Right ventricle myocardium inferior (tissue), 1 donor: Measurements from ENCODE around the gene NSUN5. TPM values are rescaled to one million over a fixed set of nuclear protein-coding genes. Genes with fewer than 3 reads are reported as not detected.

Experiments
- ATAC-seq: fragments of 200-7000 bp; cut with Tn5 transposase; one replicate; pipeline ENCODE4 v1.9.1; 2020; ENCODE audit warnings: mild to moderate bottlenecking, moderate library complexity
- DNase-seq: peaks from one replicate; pipeline ENCODE4 v3.0.0; 2021; ENCODE audit errors: missing footprints
- intact Hi-C: fragments of 100-400 bp; cut with DNase I; formaldehyde crosslinking; loops from one replicate; pipeline ENCODE4 v1.11.0; 2022
- long read RNA-seq: library from polyadenylated mRNA; unstranded; transcript quantifications from one replicate; pipeline ENCODE4 v2.0.0, GENCODE V29; 2021
- total RNA-seq: library from RNA; stranded (reverse); fragmentation: NEBNext Ultra II Directional; extraction: Animal tissue kit (Norgen Biotek cat#: 25700); gene quantifications from one replicate; pipeline ENCODE4 v1.2.1, GENCODE V29; 2021
- donor health status: DM: no; HTN: yes; CAD: no; lungs with severe emphysema.

NSUN5 gene
- total RNA-seq: 16.6 TPM
- long read RNA-seq, transcript NSUN5-204 (10 exons, 1,663 nt): major isoform, 12 of 14 reads
- long read RNA-seq, partial matches to known transcripts: 0 of 14 reads
- long read RNA-seq, other reads (novel, unspliced or antisense): 0 of 14 reads

GRCh38 chr7:73308665-73309214 lies at the start of gene NSUN5:
Gene NSUN5 (minus strand): TSS chr7:73308826. CDS start chr7:73308790, 36 bp downstream.
- peak; percentile 87 for ATAC-seq
- intact Hi-C loops: no loop called here
- DNase-seq: peak; percentile 96

GRCh38 chr7:73356159-73356558 lies 47.5 kb upstream of the NSUN5 start:
- no peak for DNase-seq
- ATAC-seq: no peak
- intact Hi-C loops: no loop called here

GRCh38 chr7:73354821-73355220 lies 46.2 kb upstream of the NSUN5 start:
- intact Hi-C loops: no loop called here
- ATAC-seq (no peak), DNase-seq (no peak)

- no peak for ATAC-seq
- intact Hi-C loops: no loop called here
Observed at GRCh38 chr7:73354196-73354595, 45.6 kb upstream of the NSUN5 start.

GRCh38 chr7:73353243-73353642 lies 44.6 kb upstream of the NSUN5 start:
- DNase-seq (no peak), ATAC-seq (no peak)
- intact Hi-C loops: no loop called here

More at GRCh38 chr7:73354196-73354595, 45.6 kb upstream of the NSUN5 start:
- no peak for DNase-seq

GRCh38 chr7:73352784-73353183 lies 44.2 kb upstream of the NSUN5 start:
- ATAC-seq: no peak
- intact Hi-C loops: no loop called here

GRCh38 chr7:73351447-73352167 lies 43.0 kb upstream of the NSUN5 start:
- no peak for ATAC-seq
- intact Hi-C loops: no loop called here

More at GRCh38 chr7:73352784-73353183, 44.2 kb upstream of the NSUN5 start:
- DNase-seq: no peak

GRCh38 chr7:73350306-73351068 lies 41.9 kb upstream of the NSUN5 start:
- intact Hi-C loops: no loop called here
- DNase-seq (no peak), ATAC-seq (no peak)

More at GRCh38 chr7:73351447-73352167, 43.0 kb upstream of the NSUN5 start:
- no peak for DNase-seq

GRCh38 chr7:73349763-73350162 lies 41.1 kb upstream of the NSUN5 start:
- intact Hi-C loops: no loop called here
- DNase-seq (no peak), ATAC-seq (no peak)

- intact Hi-C loops: no loop called here
- ATAC-seq (no peak), DNase-seq (no peak)
Observed at GRCh38 chr7:73345951-73346350, 37.3 kb upstream of the NSUN5 start.

GRCh38 chr7:73345538-73345937 lies 36.9 kb upstream of the NSUN5 start:
- DNase-seq (no peak), ATAC-seq (no peak)
- intact Hi-C loops: no loop called here

GRCh38 chr7:73343671-73344380 lies 35.2 kb upstream of the NSUN5 start:
- DNase-seq (no peak), ATAC-seq (no peak)
- intact Hi-C loops: loop anchor here (2.0 kb wide), 1 partner anchor 107 kb away; no protein-coding TSS in a partner anchor

- ATAC-seq (peak; percentile 85), DNase-seq (no peak)
- intact Hi-C loops: loop anchor here (2.0 kb wide), 1 partner anchor 108 kb away; no protein-coding TSS in a partner anchor
Observed at GRCh38 chr7:73342645-73343044, 34.0 kb upstream of the NSUN5 start.

GRCh38 chr7:73341877-73342276 lies 33.3 kb upstream of the NSUN5 start:
- intact Hi-C loops: loop anchor here (2.0 kb wide), 1 partner anchor 109 kb away; no protein-coding TSS in a partner anchor
- no peak for DNase-seq
- ATAC-seq: no peak

- no peak for DNase-seq
- no peak for ATAC-seq
- intact Hi-C loops: no loop called here
Observed at GRCh38 chr7:73340514-73340913, 31.9 kb upstream of the NSUN5 start.

- DNase-seq: no peak
- intact Hi-C loops: no loop called here
- ATAC-seq: no peak
Observed at GRCh38 chr7:73338321-73338720, 29.7 kb upstream of the NSUN5 start.

- DNase-seq: no peak
- no peak for ATAC-seq
- intact Hi-C loops: no loop called here
Observed at GRCh38 chr7:73332447-73332846, 23.8 kb upstream of the NSUN5 start.

GRCh38 chr7:73330772-73331171 lies 22.1 kb upstream of the NSUN5 start:
- no peak for DNase-seq
- intact Hi-C loops: no loop called here
- ATAC-seq: no peak
